K562 (cell line): ENCODE results near the gene APLNR. TPM values are rescaled to one million over a fixed set of nuclear protein-coding genes. Genes with fewer than 3 reads are reported as not detected.

Source experiments
- ATAC-seq: fragments of 200-7000 bp; cut with Tn5 transposase; 3 replicates; pipeline ENCODE4 v1.9.1; 2020; ENCODE audit warnings: moderate library complexity
- BruUV-seq: library from RNA; stranded (reverse); fragments of 400-500 nt; replicated peaks from 2 replicates; lab custom pipeline; 2021; lab: Mats Ljungman, UMichigan
- CTCF ChIA-PET: fragments of 300-600 bp; formaldehyde crosslinking; extraction: SDS; loops from one replicate; lab custom pipeline; 2021; ENCODE audit warnings: low intra/inter-chr PET ratio; lab: Yijun Ruan, JAX
- POLR2A ChIA-PET: fragments of 300-600, 350-650 bp; sonication (Branson Sonifier 250); formaldehyde crosslinking; extraction: SDS; loops from one replicate; lab custom pipeline; 2021; ENCODE audit warnings: antibody characterized with exemption, inconsistent platforms; lab: Yijun Ruan, JAX
- DNase-seq, 4 experiments: peaks; one replicate each; pipeline versions ENCODE4 v3.0.0 to v3.0.0-alpha.2; 2011 to 2018; ENCODE audit warnings: low spot score in 3 of 4, mixed read lengths in 3 of 4; ENCODE audit errors: extremely low read depth in 1 of 4
- FAIRE-seq: peaks from 2 replicates; lab custom pipeline; 2011; peaks lifted over from hg19 to GRCh38; lab: Jason Lieb, UNC
- H2AFZ ChIP-seq: 2 replicates; pipeline ENCODE4 v1.6.0; 2011; ENCODE audit warnings: low read depth, low read length, control low read depth, inconsistent platforms
- H3K27ac ChIP-seq: fragments of 200-600 bp; 3 replicates; pipeline ENCODE4 v1.8.0; 2011; ENCODE audit warnings: low read depth, mild to moderate bottlenecking, control low read depth, inconsistent platforms, low read length, moderate library complexity, mixed read lengths; ENCODE audit errors: extremely low read depth
- H3K27me3 ChIP-seq, 2 experiments: fragments of 300-600 bp in 1 of 2; 2 replicates in 1 of 2; 3 replicates in 1 of 2; pipeline versions ENCODE4 v1.6.0 to v1.8.0; 2011; ENCODE audit warnings: inconsistent platforms in 2 of 2, low read length in 2 of 2, mild to moderate bottlenecking in 1 of 2, mixed read lengths in 1 of 2, moderate library complexity in 1 of 2; ENCODE audit not compliant: control insufficient read depth in 2 of 2, insufficient read depth in 2 of 2
- H3K36me3 ChIP-seq: fragments of 300-600 bp; 3 replicates; pipeline ENCODE4 v1.8.0; 2011; ENCODE audit warnings: mild to moderate bottlenecking, low read length, inconsistent platforms; ENCODE audit not compliant: control insufficient read depth, insufficient read depth
- H3K4me1 ChIP-seq, 2 experiments: fragments of 200-600 bp in 1 of 2; replicated peaks in 1 of 2; 2 replicates in 1 of 2; 3 replicates in 1 of 2; pipeline versions ENCODE4 v1.5.1 to v1.8.0; 2011; ENCODE audit warnings: inconsistent platforms in 2 of 2, low read length in 2 of 2, mild to moderate bottlenecking in 1 of 2, mixed read lengths in 1 of 2, moderate library complexity in 1 of 2; ENCODE audit not compliant: control insufficient read depth in 2 of 2, insufficient read depth in 2 of 2
- H3K4me2 ChIP-seq: 2 replicates; pipeline ENCODE4 v1.6.1; 2011; ENCODE audit warnings: low read length, control low read depth, inconsistent platforms, mixed read lengths; ENCODE audit not compliant: insufficient read depth
- H3K4me3 ChIP-seq: fragments of 200-600 bp; sonication (generic), shearing (Covaris generic); 2 replicates; pipeline ENCODE4 v1.5.1; 2016; ENCODE audit warnings: control low read depth, inconsistent platforms
- H3K79me2 ChIP-seq: fragments of 200-600 bp; 3 replicates; pipeline ENCODE4 v1.8.0; 2011; ENCODE audit warnings: low read length, inconsistent platforms; ENCODE audit not compliant: control insufficient read depth, insufficient read depth
- H3K9ac ChIP-seq, 2 experiments: 2 replicates each; pipeline versions ENCODE4 v1.6.0 to v1.6.1; 2011; ENCODE audit warnings: low read depth in 2 of 2, low read length in 2 of 2, control low read depth in 1 of 2, inconsistent platforms in 1 of 2, mild to moderate bottlenecking in 1 of 2, mixed read lengths in 1 of 2; ENCODE audit not compliant: insufficient read depth in 1 of 2
- H3K9me1 ChIP-seq: one replicate; pipeline ENCODE4 v1.6.0; 2011; ENCODE audit warnings: inconsistent platforms, mild to moderate bottlenecking, low read length, moderate library complexity; ENCODE audit not compliant: control insufficient read depth, insufficient read depth
- H3K9me3 ChIP-seq: replicated peaks from 2 replicates; pipeline ENCODE4 v1.5.1; 2011; ENCODE audit warnings: low read depth, low read length, inconsistent platforms; ENCODE audit not compliant: control insufficient read depth, insufficient read depth
- H4K20me1 ChIP-seq: replicated peaks from 2 replicates; pipeline ENCODE4 v1.6.1; 2011; ENCODE audit warnings: low read length, inconsistent platforms, mixed read lengths; ENCODE audit not compliant: control insufficient read depth, insufficient read depth
- CHCHD3 ChIP-seq: fragments of 250-450 bp; sonication (Bioruptor Pico); IDR thresholded peaks from 2 replicates; pipeline ENCODE4 v2.1.2; 2022; ENCODE audit warnings: mild to moderate bottlenecking
- FOXP1 ChIP-seq: sonication (generic); formaldehyde crosslinking; IDR thresholded peaks from 2 replicates; pipeline ENCODE4 v1.8.0; 2022; ENCODE audit warnings: mild to moderate bottlenecking, missing genetic modification reagents
- JUN ChIP-seq, 2 experiments: sonication (generic) in 1 of 2; formaldehyde crosslinking in 1 of 2; IDR thresholded peaks; 2 replicates each; pipeline versions ENCODE4 v1.6.1 to v1.8.0; 2012 to 2022; ENCODE audit warnings: borderline replicate concordance in 2 of 2, mild to moderate bottlenecking in 2 of 2, improper control_type of control experiment in 1 of 2, low read depth in 1 of 2, low read length in 1 of 2, missing genetic modification reagents in 1 of 2
- KLF13 ChIP-seq: fragments of 450-650 bp; IDR thresholded peaks from 2 replicates; pipeline ENCODE4 v1.6.1; 2016; ENCODE audit warnings: missing genetic modification characterization, low read depth, mild to moderate bottlenecking, missing compliant biosample characterization, moderate library complexity, borderline replicate concordance
- PHB ChIP-seq: fragments of 250-450 bp; sonication (Bioruptor Pico); IDR thresholded peaks from 2 replicates; pipeline ENCODE4 v1.5.0; 2021
- RAD51 ChIP-seq: fragments of 450-650 bp; IDR thresholded peaks from 2 replicates; pipeline ENCODE4 v1.7.1; 2016; ENCODE audit warnings: low read depth, mild to moderate bottlenecking, borderline replicate concordance
- SRSF3 ChIP-seq: fragments of 200-400 bp; formaldehyde crosslinking; IDR thresholded peaks from 2 replicates; pipeline ENCODE4 v1.6.1; 2016; ENCODE audit warnings: mild to moderate bottlenecking, low read length, moderate library complexity; ENCODE audit not compliant: insufficient read depth
- TAF15 ChIP-seq: fragments of 200-400 bp; formaldehyde crosslinking; IDR thresholded peaks from 2 replicates; pipeline ENCODE4 v1.6.1; 2017; ENCODE audit warnings: mild to moderate bottlenecking, low read depth, low read length, moderate library complexity
- TOE1 ChIP-seq, 2 experiments: fragments of 450-650 bp in 1 of 2; sonication (generic) in 1 of 2; formaldehyde crosslinking in 1 of 2; IDR thresholded peaks; 2 replicates each; pipeline versions ENCODE4 v1.7.1 to v1.8.0; 2016 to 2022; ENCODE audit warnings: borderline replicate concordance in 2 of 2, mild to moderate bottlenecking in 2 of 2, antibody characterized with exemption in 1 of 2, inconsistent platforms in 1 of 2, low read depth in 1 of 2, missing genetic modification reagents in 1 of 2, moderate library complexity in 1 of 2
- ZKSCAN8 ChIP-seq: fragments of 200-800 bp; sonication (Bioruptor generic); IDR thresholded peaks from 2 replicates; pipeline ENCODE4 v1.6.1; 2016; ENCODE audit warnings: missing genetic modification characterization, missing compliant biosample characterization
- ZNF175 ChIP-seq: fragments of 200-800 bp; sonication (Bioruptor generic); IDR thresholded peaks from 2 replicates; pipeline ENCODE4 v1.6.1; 2016; ENCODE audit warnings: low read depth, mild to moderate bottlenecking, missing genetic modification characterization, missing compliant biosample characterization
- ZNF79 ChIP-seq: fragments of 250-450 bp; sonication (Bioruptor Pico); IDR thresholded peaks from 2 replicates; pipeline ENCODE4 v1.4.0; 2020; ENCODE audit warnings: low read depth, mild to moderate bottlenecking, moderate library complexity
- in situ Hi-C: fragments of 300-500 bp; cut with MboI; formaldehyde crosslinking; loops from 4 replicates; pipeline ENCODE4 v1.15.0; 2018; ENCODE audit warnings: inconsistent platforms, mixed read lengths
- intact Hi-C: fragments of 100-400 bp; cut with micrococcal nuclease; formaldehyde crosslinking; loops from 2 replicates; pipeline ENCODE4 v1.14.2; 2022
- polyA plus RNA-seq, 8 experiments: library from polyadenylated mRNA; depleted of rRNA in 4 of 8; stranded (reverse) in 5 of 8; unstranded in 3 of 8; fragments of >200 nt; fragmentation: Nextera tagmentation in 2 of 8; fragmentation: Illumina TruSeq in 1 of 8; extraction: Ambion mirVana in 2 of 8; extraction: Trizol in 1 of 8; gene quantifications; 2 replicates each; pipeline versions ENCODE4 v1.2.1 to v1.2.3, GENCODE V29; 2011 to 2014; ENCODE audit warnings: inconsistent platforms in 1 of 8, missing spikeins in 1 of 8
- total RNA-seq, 7 experiments: library from RNA; depleted of rRNA in 6 of 7; stranded (reverse); fragments of >200 nt in 6 of 7; fragmentation: Illumina TruSeq in 2 of 7; extraction: Trizol in 2 of 7; gene quantifications; 2 replicates each; pipeline versions ENCODE4 v1.2.1 to v1.2.3, GENCODE V29; 2011 to 2021; ENCODE audit warnings: low replicate concordance in 1 of 7

The APLNR gene
- total and polyA plus RNA-seq, 9 of the 15 experiments (the other 6 are each of a cell fraction or from before 2014, with no cell fraction given), result 0.15 to 2.0 (median 0.65) TPM

DNA sequence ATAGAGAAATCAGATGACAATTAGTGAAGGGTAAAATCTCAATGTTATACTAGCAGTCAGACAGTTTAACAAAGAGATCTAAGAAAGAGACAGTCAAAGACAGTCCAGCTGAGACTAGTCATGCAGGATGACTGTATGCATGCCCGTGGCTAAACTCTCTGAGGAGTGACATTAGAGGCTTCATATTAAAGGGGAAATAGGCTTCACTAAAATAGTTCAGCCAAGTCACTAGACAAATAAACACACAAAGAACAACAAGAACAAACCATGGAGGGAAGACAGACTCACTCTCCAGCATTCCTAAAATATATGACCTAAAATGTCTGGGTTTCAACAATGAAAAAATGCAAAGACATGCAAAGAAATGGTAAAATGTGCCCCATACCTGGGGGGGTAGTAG is 18.6 kb upstream of the APLNR start (continued):
- TF ChIP-seq ZNF79 (no peak), TOE1 (IDR thresholded peaks at IDR 0.05; ENCODE audit: borderline replicate concordance) (no peak), TOE1 (CRISPR knock-in tag; IDR thresholded peaks at IDR 0.05; ENCODE audit: borderline replicate concordance, low read depth) (no peak), SRSF3 (no peak), JUN (IDR thresholded peaks at IDR 0.05; ENCODE audit: borderline replicate concordance, low read depth, low read length) (no peak), JUN (CRISPR knock-in tag; IDR thresholded peaks at IDR 0.05; ENCODE audit: borderline replicate concordance) (no peak), PHB (CRISPR knock-in tag) (no peak)

DNA sequence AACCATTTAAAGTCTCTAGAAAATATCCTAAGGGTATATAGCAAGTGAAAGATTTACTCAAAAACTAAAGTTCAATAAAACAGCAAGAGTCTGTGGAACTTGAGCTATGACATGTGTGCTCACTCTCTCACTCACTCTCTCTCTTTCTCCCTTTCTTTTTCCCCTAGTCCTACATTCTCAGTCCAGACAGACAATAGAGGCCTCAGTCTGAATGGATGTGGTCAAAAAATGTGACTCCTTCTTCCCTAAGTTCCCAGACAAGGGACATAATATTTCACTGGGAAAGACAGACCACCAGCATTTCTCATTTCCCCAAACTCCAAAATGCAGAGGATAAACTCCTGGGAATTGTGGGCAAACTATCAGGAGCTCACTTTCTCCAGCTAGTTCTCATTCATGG is 17.6 kb upstream of the APLNR start:
- Histone ChIP-seq H3K9me1 (no peaks in the 10 kb centered on the region), H3K36me3 (no peaks in the 10 kb centered on the region), H3K4me2 (no peak overlapping the region), H3K9ac (no peak overlapping the region), H3K4me1 (peaks cover 3 to 15% of the 10 kb centered on the region in 2 experiments; a peak in 3 of 5 replicates), H3K4me3 (no peak overlapping the region), H3K79me2 (no peaks in the 10 kb centered on the region), H4K20me1 (no peaks in the 10 kb centered on the region), H3K27me3 (no peaks in the 10 kb centered on the region; a peak in 1 of 5 replicates), H3K9me3 (no peaks in the 10 kb centered on the region), H3K27ac (no peak overlapping the region), H2AFZ (no peak overlapping the region)
- in situ Hi-C loops (loop anchor here (25.0 kb wide), 1 partner anchor 1317 kb away; the partner anchor contains the start of gene OR5I1), intact Hi-C loops (no loop called here)
- ATAC-seq (no peak), DNase-seq (no peak), FAIRE-seq (no peak)
- no TSS peak for BruUV-seq
- ChIA-PET CTCF (no interaction called here), POLR2A (no interaction called here)
- TF ChIP-seq ZNF175 (no peak), TAF15 (no peak), ZKSCAN8 (CRISPR knock-in tag) (no peak), KLF13 (tag) (no peak), FOXP1 (CRISPR knock-in tag) (no peak), CHCHD3 (no peak), RAD51 (no peak)
